GM12874 (cell line): ENCODE measurements around the gene ZMYM5.
"Not testable (repeated sequence)": the region's sequence is repeated elsewhere in the genome, so short reads cannot be mapped to it uniquely, and the experiment has no call there.

Experiments
- CTCF ChIP-seq: IDR thresholded peaks from 2 replicates; pipeline ENCODE4 v1.5.1; 2011; ENCODE audit warnings: low read depth, mild to moderate bottlenecking, control low read depth, low read length, moderate library complexity; ENCODE audit not compliant: insufficient read depth

The ZMYM5 gene

GRCh38 chr13:19782727-19783682 is 80.4 kb downstream of the ZMYM5 start, which contains the start of gene PSPC1:
Gene PSPC1 (minus strand): TSS chr13:19782945. CDS start chr13:19782757, 188 bp downstream.
- TF ChIP-seq CTCF, result not testable (repeated sequence)

- TF ChIP-seq CTCF, result no peak
These were observed 81.3 kb downstream of the ZMYM5 start for GRCh38 chr13:19782049-19782726.

- no peak for TF ChIP-seq CTCF
These were observed 81.9 kb downstream of the ZMYM5 start for GRCh38 chr13:19781526-19781925.
